ENCODE data around the gene CD59. TPM values are rescaled to one million over a fixed set of nuclear protein-coding genes. Genes with fewer than 3 reads are reported as not detected.

CD59 gene
- total and polyA plus RNA-seq, 2 donors (not counting 3 experiments of a cell fraction or from before 2014, with no cell fraction given) = 992 to 1,084 TPM

GRCh38 chr11:33654594-33654993 lies 81.6 kb downstream of the CD59 start:
- intact Hi-C loops (cut with micrococcal nuclease) = no loop called here
- H2AFZ ChIP-seq (ENCODE audit: low read depth, low read length) = no peak overlapping the region
- no TSS peak for BruUV-seq (replicated peaks)
- H3K4me3 ChIP-seq (replicated peaks in 1 of 3; ENCODE audit: insufficient read depth in 1 of 3, low read depth in 1 of 3, low read length in 3 of 3) = no peak overlapping the region
- FAIRE-seq = no peak
- DNase-seq (ENCODE audit: low read depth, low spot score) = no peak
- H3K9ac ChIP-seq (replicated peaks; ENCODE audit: extremely low read depth, insufficient read depth, low read length) = no peak overlapping the region
- no peaks in the 10 kb centered on the region for H3K79me2 ChIP-seq (ENCODE audit: control insufficient read depth, insufficient read depth, low read length)
- H3K4me2 ChIP-seq (ENCODE audit: insufficient read depth, low read length) = no peak overlapping the region
- no peaks in the 10 kb centered on the region for H3K36me3 ChIP-seq (ENCODE audit: control insufficient read depth in 2 of 2, extremely low read depth in 1 of 2, insufficient read depth in 2 of 2, low read length in 2 of 2)
- H3K27ac ChIP-seq (ENCODE audit: insufficient read depth, low read depth, low read length) = no peak overlapping the region
- dilution Hi-C loops (cut with MboI; ENCODE audit: extremely low pct_ligation_motif_present, low sequenced_read_pairs) = no loop called here
- H3K9me1 ChIP-seq (replicated peaks; ENCODE audit: control insufficient read depth, extremely low read depth, insufficient read depth, low read length) = no peaks in the 10 kb centered on the region
- no peaks in the 10 kb centered on the region for H3K4me1 ChIP-seq (ENCODE audit: control insufficient read depth, extremely low read depth, insufficient read depth, low read length)
- ChIA-PET POLR2A (no interaction called here), CTCF (no interaction called here)
- H3K9me3 ChIP-seq (replicated peaks; ENCODE audit: control insufficient read depth, insufficient read depth, low read length) = no peaks in the 10 kb centered on the region
- no peaks in the 10 kb centered on the region for H3K27me3 ChIP-seq (ENCODE audit: control insufficient read depth in 2 of 2, insufficient read depth in 2 of 2, low read length in 2 of 2)
- TF ChIP-seq, protein P1, sequence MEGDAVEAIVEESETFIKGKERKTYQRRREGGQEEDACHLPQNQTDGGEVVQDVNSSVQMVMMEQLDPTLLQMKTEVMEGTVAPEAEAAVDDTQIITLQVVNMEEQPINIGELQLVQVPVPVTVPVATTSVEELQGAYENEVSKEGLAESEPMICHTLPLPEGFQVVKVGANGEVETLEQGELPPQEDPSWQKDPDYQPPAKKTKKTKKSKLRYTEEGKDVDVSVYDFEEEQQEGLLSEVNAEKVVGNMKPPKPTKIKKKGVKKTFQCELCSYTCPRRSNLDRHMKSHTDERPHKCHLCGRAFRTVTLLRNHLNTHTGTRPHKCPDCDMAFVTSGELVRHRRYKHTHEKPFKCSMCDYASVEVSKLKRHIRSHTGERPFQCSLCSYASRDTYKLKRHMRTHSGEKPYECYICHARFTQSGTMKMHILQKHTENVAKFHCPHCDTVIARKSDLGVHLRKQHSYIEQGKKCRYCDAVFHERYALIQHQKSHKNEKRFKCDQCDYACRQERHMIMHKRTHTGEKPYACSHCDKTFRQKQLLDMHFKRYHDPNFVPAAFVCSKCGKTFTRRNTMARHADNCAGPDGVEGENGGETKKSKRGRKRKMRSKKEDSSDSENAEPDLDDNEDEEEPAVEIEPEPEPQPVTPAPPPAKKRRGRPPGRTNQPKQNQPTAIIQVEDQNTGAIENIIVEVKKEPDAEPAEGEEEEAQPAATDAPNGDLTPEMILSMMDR (IDR thresholded peaks at IDR 0.05; ENCODE audit: extremely low read depth in 1 of 2, insufficient read depth in 1 of 2, low read depth in 1 of 2, low read length in 2 of 2) = no peak
- TF ChIP-seq JUN (IDR thresholded peaks at IDR 0.05; ENCODE audit: borderline replicate concordance, insufficient read depth, insufficient read length, low read depth) (no peak), FOS (IDR thresholded peaks at IDR 0.05; ENCODE audit: borderline replicate concordance, insufficient read depth, low read length) (no peak), MYC (IDR thresholded peaks at IDR 0.05; ENCODE audit: low read depth, low read length) (no peak), POLR2A (IDR thresholded peaks at IDR 0.05; ENCODE audit: low read depth, low read length) (no peak), GATA2 (IDR thresholded peaks at IDR 0.05; ENCODE audit: insufficient read depth, insufficient read length, low read depth, low read length) (no peak), MAX (IDR thresholded peaks at IDR 0.05; ENCODE audit: insufficient read depth, insufficient read length) (no peak), EZH2 (IDR thresholded peaks at IDR 0.05; ENCODE audit: borderline replicate concordance, low read depth, low read length, severe bottlenecking) (no peak), POLR2AphosphoS5 (IDR thresholded peaks at IDR 0.05; ENCODE audit: insufficient read depth, low read depth, low read length) (no peak)
- H4K20me1 ChIP-seq (replicated peaks; ENCODE audit: control insufficient read depth, extremely low read depth, insufficient read depth, low read length) = no peaks in the 10 kb centered on the region

Other genes with a start within 250 kb of the CD59 start
- gene C11orf91, start 35.6 kb downstream of the CD59 start, total RNA-seq = 1.4 and 2.1 TPM in 2 replicates
- gene C11orf91, start 35.6 kb downstream of the CD59 start, polyA plus RNA-seq = 0.21 and 0.94 TPM in 2 replicates
- gene FBXO3, start 38.1 kb upstream of the CD59 start, total RNA-seq = 20.8 and 23.1 TPM in 2 replicates
- 14.9 and 18.0 TPM in 2 replicates for gene FBXO3, start 38.1 kb upstream of the CD59 start, polyA plus RNA-seq
- gene LMO2, start 155.7 kb upstream of the CD59 start, total RNA-seq = 62.4 and 66.8 TPM in 2 replicates
- 44.6 and 60.4 TPM in 2 replicates for gene LMO2, start 155.7 kb upstream of the CD59 start, polyA plus RNA-seq

All from endothelial cell of umbilical vein (primary cell).